ENCODE results near the gene PAX7. TPM values are rescaled to one million over a fixed set of nuclear protein-coding genes. Genes with fewer than 3 reads are reported as not detected.

PAX7 gene
- polyA plus RNA-seq, 1 donor from 2014 or later: not detected

GRCh38 chr1:18725231-18725895 is 94.7 kb downstream of the PAX7 start:
- no peaks in the 10 kb centered on the region for H3K27me3 ChIP-seq (ENCODE audit: insufficient read depth, low read depth, low read length)
- no peaks in the 10 kb centered on the region for H3K9me3 ChIP-seq (ENCODE audit: low read length)
- no peaks in the 10 kb centered on the region for H4K20me1 ChIP-seq (ENCODE audit: insufficient read depth)
- no peaks in the 10 kb centered on the region for H3K9me2 ChIP-seq (ENCODE audit: insufficient read depth, low read length)
- H3K9ac ChIP-seq (ENCODE audit: low read length): no peak overlapping the region
- no peaks in the 10 kb centered on the region for H3F3A ChIP-seq (ENCODE audit: insufficient read depth, low read length, poor library complexity, severe bottlenecking)
- H3K4me3 ChIP-seq (ENCODE audit: low read length): no peak overlapping the region
- H3K79me2 ChIP-seq (replicated peaks; ENCODE audit: insufficient read depth, low read length): no peaks in the 10 kb centered on the region
- no peaks in the 10 kb centered on the region for H3K36me3 ChIP-seq (ENCODE audit: insufficient read depth, low read length)
- no peak overlapping the region for H3K4me2 ChIP-seq (ENCODE audit: low read length)
- TF ChIP-seq POLR2AphosphoS5 (IDR thresholded peaks at IDR 0.05) (no peak), EZH2 (IDR thresholded peaks at IDR 0.05; ENCODE audit: borderline replicate concordance, insufficient read depth, low read length, poor library complexity, severe bottlenecking) (no peak), EP300 (conservative IDR thresholded peaks at IDR 0.05; ENCODE audit: poor library complexity, severe bottlenecking) (no peak), MXI1 (conservative IDR thresholded peaks at IDR 0.05; ENCODE audit: poor library complexity, severe bottlenecking) (no peak), RAD21 (conservative IDR thresholded peaks at IDR 0.05) (no peak), REST (IDR thresholded peaks at IDR 0.05; ENCODE audit: borderline replicate concordance) (no peak)
- no peak overlapping the region for H3K27ac ChIP-seq (ENCODE audit: low read length)
- no peak overlapping the region for H2AFZ ChIP-seq (ENCODE audit: low read depth, low read length)

GRCh38 chr1:18726368-18726767 is 95.7 kb downstream of the PAX7 start:
- H3K27ac ChIP-seq (ENCODE audit: low read length): no peak overlapping the region
- no peaks in the 10 kb centered on the region for H3K9me2 ChIP-seq (ENCODE audit: insufficient read depth, low read length)
- no peak overlapping the region for H3K9ac ChIP-seq (ENCODE audit: low read length)
- no peaks in the 10 kb centered on the region for H3K27me3 ChIP-seq (ENCODE audit: insufficient read depth, low read depth, low read length)
- H3K79me2 ChIP-seq (replicated peaks; ENCODE audit: insufficient read depth, low read length): no peaks in the 10 kb centered on the region
- H4K20me1 ChIP-seq (ENCODE audit: insufficient read depth): no peaks in the 10 kb centered on the region
- H3K9me3 ChIP-seq (ENCODE audit: low read length): no peaks in the 10 kb centered on the region
- H3K4me2 ChIP-seq (ENCODE audit: low read length): no peak overlapping the region
- H3K4me3 ChIP-seq (ENCODE audit: low read length): no peak overlapping the region
- no peaks in the 10 kb centered on the region for H3F3A ChIP-seq (ENCODE audit: insufficient read depth, low read length, poor library complexity, severe bottlenecking)
- no peak for TF ChIP-seq RAD21 (conservative IDR thresholded peaks at IDR 0.05)
- TF ChIP-seq EP300 (conservative IDR thresholded peaks at IDR 0.05; ENCODE audit: poor library complexity, severe bottlenecking): no peak
- TF ChIP-seq POLR2AphosphoS5 (IDR thresholded peaks at IDR 0.05): no peak
- TF ChIP-seq CTCF (IDR thresholded peaks at IDR 0.05; ENCODE audit: poor library complexity, severe bottlenecking): no peak
- no peak for TF ChIP-seq EZH2 (IDR thresholded peaks at IDR 0.05; ENCODE audit: borderline replicate concordance, insufficient read depth, low read length, poor library complexity, severe bottlenecking)
- no peak for TF ChIP-seq TAF1 (IDR thresholded peaks at IDR 0.05; ENCODE audit: low read depth)
- no peak for TF ChIP-seq REST (IDR thresholded peaks at IDR 0.05; ENCODE audit: borderline replicate concordance)
- no peak for TF ChIP-seq SMC3 (conservative IDR thresholded peaks at IDR 0.05; ENCODE audit: poor library complexity)
- no peak for TF ChIP-seq MXI1 (conservative IDR thresholded peaks at IDR 0.05; ENCODE audit: poor library complexity, severe bottlenecking)
- no peak overlapping the region for H2AFZ ChIP-seq (ENCODE audit: low read depth, low read length)
- no peaks in the 10 kb centered on the region for H3K36me3 ChIP-seq (ENCODE audit: insufficient read depth, low read length)
